H1 (cell line): ENCODE measurements around the gene CIITA. TPM values are rescaled to one million over a fixed set of nuclear protein-coding genes. Genes with fewer than 3 reads are reported as not detected.

Experiments used
- CHD7 ChIP-seq: fragments of 300-600 bp; sonication (generic); IDR thresholded peaks from 2 replicates; pipeline ENCODE4 v1.7.1; 2012; ENCODE audit warnings: low read length, moderate library complexity, mild to moderate bottlenecking, inconsistent platforms; ENCODE audit not compliant: insufficient replicate concordance
- GABPA ChIP-seq: IDR thresholded peaks from 2 replicates; pipeline ENCODE4 v1.6.1; 2011; ENCODE audit warnings: mild to moderate bottlenecking, low read length, moderate library complexity, borderline replicate concordance; ENCODE audit not compliant: insufficient read depth
- JUN ChIP-seq: IDR thresholded peaks from 2 replicates; pipeline ENCODE4 v1.6.1; 2011; ENCODE audit warnings: low read depth, mild to moderate bottlenecking, improper control_type of control experiment, low read length
- PHF8 ChIP-seq: fragments of 200-600 bp; sonication (generic); conservative IDR thresholded peaks from 2 replicates; pipeline ENCODE4 v1.7.1; 2012; ENCODE audit warnings: low read depth, mild to moderate bottlenecking, inconsistent platforms, low read length, moderate library complexity
- POU5F1 ChIP-seq: IDR thresholded peaks from 2 replicates; pipeline ENCODE4 v1.6.1; 2011; ENCODE audit warnings: low read depth, mild to moderate bottlenecking, low read length, moderate library complexity
- SUZ12 ChIP-seq: fragments of 200-600 bp; sonication (generic); IDR thresholded peaks from 2 replicates; pipeline ENCODE4 v1.6.1; 2012; ENCODE audit warnings: mild to moderate bottlenecking, inconsistent platforms, low read length, moderate library complexity, mixed read lengths
- TAF7 ChIP-seq: optimal IDR thresholded peaks from 2 replicates; pipeline ENCODE3; 2011; ENCODE audit warnings: low read depth, mild to moderate bottlenecking, inconsistent platforms, low read length, moderate library complexity, borderline replicate concordance
- YY1 ChIP-seq: IDR thresholded peaks from 2 replicates; pipeline ENCODE4 v1.6.1; 2011; ENCODE audit warnings: low read depth, mild to moderate bottlenecking, low read length
- ZNF274 ChIP-seq: IDR thresholded peaks from 2 replicates; pipeline ENCODE4 v1.7.0; 2012; ENCODE audit warnings: low read length, borderline replicate concordance; ENCODE audit errors: extremely low read depth
- polyA plus RNA-seq, 7 experiments: library from polyadenylated mRNA; depleted of rRNA in 3 of 7; stranded (reverse) in 5 of 7; unstranded in 2 of 7; fragments of >200 nt in 5 of 7; fragments of 200-250 nt in 2 of 7; gene quantifications; 1 replicate in 5 of 7; 2 replicates in 1 of 7; 4 replicates in 1 of 7; pipeline versions ENCODE4 v1.2.1 to v1.2.3, GENCODE V29; 2011 to 2013; ENCODE audit warnings: missing spikeins in 2 of 7, mixed read lengths in 2 of 7
- total RNA-seq: library from RNA; stranded (reverse); fragmentation: NEBNext Ultra II Directional; extraction: Animal tissue kit (Norgen Biotek cat#: 25700); gene quantifications from 2 replicates; pipeline ENCODE4 v1.2.1, GENCODE V29; 2021

Gene CIITA
- total and polyA plus RNA-seq, 2 of the 8 experiments (the other 6 are each of a cell fraction or from before 2014, with no cell fraction given), result 0.07 to 0.17 TPM

- TF ChIP-seq CHD7, result no peak
- TF ChIP-seq JUN, result no peak
- TF ChIP-seq POU5F1, result no peak
- TF ChIP-seq ZNF274, result no peak
- no peak for TF ChIP-seq SUZ12
- TF ChIP-seq TAF7, result no peak
- TF ChIP-seq YY1, result peak; percentile 61; the same call in 1 of the 2 replicates
- TF ChIP-seq GABPA, result peak; percentile 34; the same call in 1 of the 2 replicates
- no peak for TF ChIP-seq PHF8
Measured at GRCh38 chr16:10964039-10964890, 87.3 kb downstream of the CIITA start (continued).
